ENCODE measurements around the gene UBR2. TPM values are rescaled to one million over a fixed set of nuclear protein-coding genes. Genes with fewer than 3 reads are reported as not detected.

Gene UBR2
- total RNA-seq, 1 donor: 31.5 TPM

DNA sequence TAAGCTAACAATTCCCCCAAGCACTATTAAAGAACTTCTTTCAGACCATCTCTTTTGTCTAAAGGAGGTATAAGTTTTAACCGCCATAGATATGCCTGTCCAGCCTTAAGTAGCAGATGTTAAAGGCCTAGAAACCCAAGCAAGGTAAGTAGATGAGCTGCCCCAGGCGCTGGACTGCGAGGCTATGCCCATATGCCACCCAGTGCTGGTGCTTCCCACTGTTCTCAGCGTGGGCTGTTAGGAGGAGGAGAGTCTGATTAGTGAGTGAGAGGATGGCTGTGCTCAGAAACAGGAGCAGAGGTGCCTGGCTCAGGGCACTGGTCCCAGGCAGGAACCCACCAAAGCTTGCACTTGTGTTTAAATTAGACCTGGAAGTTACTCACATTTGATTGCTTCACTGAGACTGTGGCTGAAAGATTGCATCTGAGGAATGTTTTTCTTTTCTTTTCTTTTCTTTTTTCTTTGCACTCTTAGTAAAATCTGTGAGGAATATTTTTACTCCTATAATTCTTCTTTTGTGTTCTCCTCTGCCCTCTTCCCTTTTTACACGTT, 126.4 kb downstream of the UBR2 start:
- Histone ChIP-seq H3K4me1 (ENCODE audit: insufficient read depth, low read length) (peaks cover 61% of the 10 kb centered on the region), H3K4me3 (ENCODE audit: insufficient read depth, low read length) (no peak overlapping the region), H3K27ac (ENCODE audit: low read depth, low read length) (peak overlapping the region; percentile 20), H3K9me3 (ENCODE audit: low read depth, low read length) (no peaks in the 10 kb centered on the region), H3K36me3 (ENCODE audit: insufficient read depth, low read length) (peaks cover 49% of the 10 kb centered on the region), H4K20me1 (ENCODE audit: insufficient read depth, low read length) (no peaks in the 10 kb centered on the region), H2AFZ (ENCODE audit: low read length) (no peak overlapping the region), H3K79me2 (ENCODE audit: insufficient read depth, low read length) (no peaks in the 10 kb centered on the region), H3K4me2 (ENCODE audit: insufficient read depth, low read length) (peak overlapping the region; percentile 39), H3K27me3 (ENCODE audit: insufficient read depth, low read length) (no peaks in the 10 kb centered on the region)
- TF ChIP-seq, protein P1, sequence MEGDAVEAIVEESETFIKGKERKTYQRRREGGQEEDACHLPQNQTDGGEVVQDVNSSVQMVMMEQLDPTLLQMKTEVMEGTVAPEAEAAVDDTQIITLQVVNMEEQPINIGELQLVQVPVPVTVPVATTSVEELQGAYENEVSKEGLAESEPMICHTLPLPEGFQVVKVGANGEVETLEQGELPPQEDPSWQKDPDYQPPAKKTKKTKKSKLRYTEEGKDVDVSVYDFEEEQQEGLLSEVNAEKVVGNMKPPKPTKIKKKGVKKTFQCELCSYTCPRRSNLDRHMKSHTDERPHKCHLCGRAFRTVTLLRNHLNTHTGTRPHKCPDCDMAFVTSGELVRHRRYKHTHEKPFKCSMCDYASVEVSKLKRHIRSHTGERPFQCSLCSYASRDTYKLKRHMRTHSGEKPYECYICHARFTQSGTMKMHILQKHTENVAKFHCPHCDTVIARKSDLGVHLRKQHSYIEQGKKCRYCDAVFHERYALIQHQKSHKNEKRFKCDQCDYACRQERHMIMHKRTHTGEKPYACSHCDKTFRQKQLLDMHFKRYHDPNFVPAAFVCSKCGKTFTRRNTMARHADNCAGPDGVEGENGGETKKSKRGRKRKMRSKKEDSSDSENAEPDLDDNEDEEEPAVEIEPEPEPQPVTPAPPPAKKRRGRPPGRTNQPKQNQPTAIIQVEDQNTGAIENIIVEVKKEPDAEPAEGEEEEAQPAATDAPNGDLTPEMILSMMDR (IDR thresholded peaks at IDR 0.05; ENCODE audit: extremely low read depth, low read depth, low read length): no peak
- peak; percentile 49 for DNase-seq (ENCODE audit: insufficient read length, low spot score, missing footprints)

DNA sequence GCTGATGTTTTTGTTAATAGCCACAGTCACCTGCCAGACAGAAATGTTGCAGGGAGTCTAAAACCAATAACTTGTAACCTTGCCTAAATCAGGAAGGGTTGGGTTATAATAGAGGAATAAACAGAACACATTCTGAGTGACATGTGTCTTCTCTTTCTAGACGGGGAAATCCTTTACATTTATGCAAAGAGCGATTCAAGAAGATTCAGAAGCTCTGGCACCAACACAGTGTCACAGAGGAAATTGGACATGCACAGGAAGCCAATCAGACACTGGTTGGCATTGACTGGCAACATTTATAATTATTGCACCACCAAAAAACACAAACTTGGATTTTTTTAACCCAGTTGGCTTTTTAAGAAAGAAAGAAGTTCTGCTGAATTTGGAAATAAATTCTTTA, 127.0 kb downstream of the UBR2 start:
- no peak for DNase-seq (ENCODE audit: insufficient read length, low spot score, missing footprints)
- Histone ChIP-seq H3K36me3 (ENCODE audit: insufficient read depth, low read length) (peaks cover 43% of the 10 kb centered on the region), H2AFZ (ENCODE audit: low read length) (no peak overlapping the region), H3K79me2 (ENCODE audit: insufficient read depth, low read length) (no peaks in the 10 kb centered on the region), H4K20me1 (ENCODE audit: insufficient read depth, low read length) (no peaks in the 10 kb centered on the region), H3K27me3 (ENCODE audit: insufficient read depth, low read length) (no peaks in the 10 kb centered on the region), H3K9me3 (ENCODE audit: low read depth, low read length) (no peaks in the 10 kb centered on the region), H3K4me1 (ENCODE audit: insufficient read depth, low read length) (peaks cover 65% of the 10 kb centered on the region), H3K4me3 (ENCODE audit: insufficient read depth, low read length) (no peak overlapping the region), H3K27ac (ENCODE audit: low read depth, low read length) (peak overlapping the region; percentile 20), H3K4me2 (ENCODE audit: insufficient read depth, low read length) (peak overlapping the region; percentile 39)
- TF ChIP-seq, protein P1 (IDR thresholded peaks at IDR 0.05; ENCODE audit: extremely low read depth, low read depth, low read length): no peak

DNA sequence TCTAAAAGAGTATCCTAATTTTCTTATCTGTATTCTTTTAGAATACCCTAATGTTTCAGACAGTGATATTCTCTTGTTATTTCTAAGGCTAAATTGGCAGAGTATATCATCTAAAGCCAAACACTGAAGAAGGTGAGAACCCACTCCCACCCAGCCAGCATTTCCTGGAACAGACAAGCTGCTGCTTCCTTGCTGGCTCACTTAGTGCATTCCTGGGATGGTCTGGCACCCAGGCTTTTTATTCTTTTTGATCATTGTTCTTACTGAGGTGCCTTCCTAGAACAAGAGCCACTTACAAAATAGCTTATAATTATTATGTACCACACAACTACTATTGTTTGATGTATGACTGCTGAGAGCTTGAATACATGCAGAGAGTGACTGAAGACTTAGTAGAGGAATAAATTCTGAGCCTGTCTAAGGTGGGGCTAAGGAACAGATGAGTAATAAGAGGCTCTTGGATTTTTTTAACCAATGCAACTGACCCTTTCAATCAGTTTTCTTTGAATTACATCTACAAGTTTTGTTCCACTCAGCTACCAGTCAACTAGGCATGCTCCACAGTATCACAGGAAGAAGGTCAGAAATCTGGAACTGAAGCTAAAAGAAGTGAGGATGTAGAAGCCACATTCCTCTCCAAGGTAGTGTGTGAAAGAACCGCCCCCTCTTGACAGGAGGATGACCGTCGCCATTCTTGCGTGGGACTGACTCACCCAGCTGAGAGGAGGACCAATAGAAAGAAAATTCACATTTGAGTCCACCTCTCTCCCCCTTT, 128.5 kb downstream of the UBR2 start:
- H3K4me2 ChIP-seq (ENCODE audit: insufficient read depth, low read length): peak overlapping the region; percentile 4
- H3K27ac ChIP-seq (ENCODE audit: low read depth, low read length): peak overlapping the region; percentile 66
- no peak overlapping the region for H2AFZ ChIP-seq (ENCODE audit: low read length)
- TF ChIP-seq, protein P1 (IDR thresholded peaks at IDR 0.05; ENCODE audit: extremely low read depth, low read depth, low read length): no peak
- H3K27me3 ChIP-seq (ENCODE audit: insufficient read depth, low read length): no peaks in the 10 kb centered on the region
- no peak overlapping the region for H3K4me3 ChIP-seq (ENCODE audit: insufficient read depth, low read length)
- H3K79me2 ChIP-seq (ENCODE audit: insufficient read depth, low read length): no peaks in the 10 kb centered on the region
- no peaks in the 10 kb centered on the region for H3K9me3 ChIP-seq (ENCODE audit: low read depth, low read length)
- H4K20me1 ChIP-seq (ENCODE audit: insufficient read depth, low read length): no peaks in the 10 kb centered on the region
- peaks cover 79% of the 10 kb centered on the region for H3K4me1 ChIP-seq (ENCODE audit: insufficient read depth, low read length)
- peak; percentile 92 for DNase-seq (ENCODE audit: insufficient read length, low spot score, missing footprints)
- H3K36me3 ChIP-seq (ENCODE audit: insufficient read depth, low read length): peaks cover 41% of the 10 kb centered on the region

DNA sequence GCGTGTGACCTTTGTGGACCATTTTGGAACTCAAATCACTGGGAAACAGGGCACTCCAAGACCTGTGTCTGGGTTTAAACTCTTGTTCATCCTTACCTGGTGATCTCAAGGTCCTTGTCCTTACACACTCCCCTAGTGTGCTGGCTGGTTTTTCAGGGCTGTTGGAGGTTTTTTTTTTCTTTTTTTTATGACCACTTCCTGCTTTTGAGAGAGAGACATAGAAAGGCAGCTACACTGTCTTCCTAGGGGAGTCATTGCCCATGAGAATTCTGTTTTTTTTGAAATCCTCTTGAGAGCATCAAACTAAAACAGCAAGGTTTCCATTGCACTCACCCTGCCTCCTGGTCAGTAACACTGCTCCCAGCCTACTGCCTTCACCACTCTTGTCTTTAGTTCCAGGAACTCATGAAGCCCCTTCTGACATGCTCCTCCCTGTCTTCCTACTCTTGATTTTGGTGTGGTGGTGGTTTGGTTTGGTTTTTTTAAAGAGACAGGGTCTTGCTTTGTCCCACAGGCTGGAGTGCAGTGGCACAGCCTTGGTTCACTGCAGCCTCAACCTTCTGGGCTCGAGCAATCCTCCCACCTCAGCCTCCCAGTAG, 130.0 kb downstream of the UBR2 start:
- peak overlapping the region; percentile 66 for H3K27ac ChIP-seq (ENCODE audit: low read depth, low read length)

More for the DNA sequence above, 130.0 kb downstream of the UBR2 start:
- no peaks in the 10 kb centered on the region for H4K20me1 ChIP-seq (ENCODE audit: insufficient read depth, low read length)
- no peaks in the 10 kb centered on the region for H3K9me3 ChIP-seq (ENCODE audit: low read depth, low read length)
- TF ChIP-seq, protein P1 (IDR thresholded peaks at IDR 0.05; ENCODE audit: extremely low read depth, low read depth, low read length): no peak
- peaks cover 31% of the 10 kb centered on the region for H3K36me3 ChIP-seq (ENCODE audit: insufficient read depth, low read length)
- no peak overlapping the region for H3K4me3 ChIP-seq (ENCODE audit: insufficient read depth, low read length)
- DNase-seq (ENCODE audit: insufficient read length, low spot score, missing footprints): peak; percentile 38
- H3K4me1 ChIP-seq (ENCODE audit: insufficient read depth, low read length): peaks cover 74% of the 10 kb centered on the region
- peak overlapping the region; percentile 17 for H3K4me2 ChIP-seq (ENCODE audit: insufficient read depth, low read length)
- no peaks in the 10 kb centered on the region for H3K27me3 ChIP-seq (ENCODE audit: insufficient read depth, low read length)
- H2AFZ ChIP-seq (ENCODE audit: low read length): no peak overlapping the region
- H3K79me2 ChIP-seq (ENCODE audit: insufficient read depth, low read length): no peaks in the 10 kb centered on the region

All from osteoblast (primary cell).